SIG-M5 (cell line): Measurements from ENCODE around the gene LPCAT3.
A peak's percentile ranks its signal among the peaks of the same experiment; 100 is the strongest.

ENCODE experiments used
- DNase-seq: peaks from one replicate; lab custom pipeline; 2025; lab: John Stamatoyannopoulos, UW

Gene LPCAT3

GRCh38 chr12:6998715-6999451 lies 19.4 kb downstream of the LPCAT3 start:
- DNase-seq, result no peak

DNA sequence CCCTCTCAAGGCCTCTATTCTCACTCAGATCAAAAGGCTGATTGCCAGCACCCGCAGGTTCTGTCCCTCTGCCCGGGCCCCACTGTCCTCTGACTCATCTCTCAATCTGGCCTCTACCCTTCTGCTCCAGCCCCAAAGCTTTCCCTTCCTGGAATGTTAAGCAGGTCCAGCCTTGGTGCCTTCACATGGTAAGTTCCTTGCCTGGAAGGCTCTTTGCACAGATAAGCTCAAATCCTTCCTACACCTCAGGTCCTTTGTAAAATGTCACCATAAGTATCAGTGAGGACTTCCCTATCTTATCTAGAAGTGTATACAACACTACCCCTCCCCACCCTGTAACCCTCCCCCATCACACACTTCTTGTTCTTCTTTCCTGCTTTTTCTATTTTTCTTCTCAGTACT lies 22.2 kb downstream of the LPCAT3 start:
- no peak for DNase-seq

- no peak for DNase-seq
These were observed 30.2 kb downstream of the LPCAT3 start for GRCh38 chr12:6987956-6988553.

- DNase-seq, result no peak
These were observed 35.7 kb downstream of the LPCAT3 start for GRCh38 chr12:6982532-6982931.

- no peak for DNase-seq
These were observed 36.9 kb downstream of the LPCAT3 start for GRCh38 chr12:6981152-6982052.

DNA sequence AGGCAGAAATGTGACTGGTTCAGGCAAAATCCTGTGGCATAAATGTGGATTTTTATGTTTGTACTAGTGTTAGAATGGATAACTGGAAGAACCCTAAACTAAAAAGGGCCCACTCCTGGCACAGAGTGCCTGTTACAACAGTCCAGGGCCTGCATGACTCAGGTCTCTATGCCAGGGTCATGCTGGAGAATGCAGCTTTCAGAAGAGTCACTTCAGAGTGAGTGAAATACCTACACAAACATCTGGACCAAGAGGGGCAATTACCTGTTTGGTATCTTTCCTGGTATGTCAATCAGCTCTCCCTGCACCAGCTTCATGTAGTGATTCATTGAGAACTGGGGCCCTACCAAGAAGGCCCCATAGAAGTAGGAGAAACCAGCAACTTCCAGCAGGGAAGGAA lies 37.5 kb downstream of the LPCAT3 start:
- DNase-seq, result no peak

GRCh38 chr12:6980075-6980474 lies 38.2 kb downstream of the LPCAT3 start:
- no peak for DNase-seq

DNA sequence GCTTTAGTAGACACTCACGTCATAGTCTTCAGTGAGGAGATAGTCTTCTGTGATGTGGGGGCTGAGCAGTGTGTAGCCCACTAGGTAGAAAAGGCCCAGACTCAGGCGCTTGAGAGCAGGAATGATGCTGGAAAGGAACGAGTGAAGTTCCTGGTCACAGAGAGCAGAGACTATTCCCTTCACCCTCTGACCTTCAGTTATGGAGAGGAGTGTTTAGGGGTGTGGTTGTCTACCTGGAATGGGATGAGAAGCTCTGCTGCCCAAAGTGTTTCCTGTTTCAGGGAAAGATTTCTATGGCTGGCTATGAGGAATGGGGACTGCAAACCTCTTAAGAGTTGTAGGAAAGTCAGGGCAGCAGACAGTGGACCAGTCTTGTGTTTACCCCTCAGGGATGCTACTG lies 38.8 kb downstream of the LPCAT3 start:
- DNase-seq, result no peak

DNA sequence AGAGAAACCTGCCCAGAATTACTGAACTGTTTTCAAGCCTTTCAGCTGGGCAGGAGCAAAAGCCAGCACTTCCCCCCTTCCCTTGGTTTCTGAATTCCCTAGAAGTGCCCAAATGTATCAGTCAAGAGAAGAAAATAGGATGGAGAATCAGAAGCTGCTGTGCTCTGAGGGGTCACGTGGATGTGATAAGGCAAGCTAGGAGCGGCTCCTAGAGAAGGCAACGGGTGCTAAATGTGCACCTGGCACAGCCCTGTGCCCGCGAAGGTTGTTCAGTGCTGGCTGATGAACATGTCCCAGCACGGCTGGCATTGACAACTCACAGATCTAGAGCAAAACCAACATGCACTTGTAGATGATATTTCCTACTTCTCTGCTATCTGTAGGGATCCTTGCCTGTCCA lies 39.3 kb downstream of the LPCAT3 start:
- DNase-seq, result no peak

DNA sequence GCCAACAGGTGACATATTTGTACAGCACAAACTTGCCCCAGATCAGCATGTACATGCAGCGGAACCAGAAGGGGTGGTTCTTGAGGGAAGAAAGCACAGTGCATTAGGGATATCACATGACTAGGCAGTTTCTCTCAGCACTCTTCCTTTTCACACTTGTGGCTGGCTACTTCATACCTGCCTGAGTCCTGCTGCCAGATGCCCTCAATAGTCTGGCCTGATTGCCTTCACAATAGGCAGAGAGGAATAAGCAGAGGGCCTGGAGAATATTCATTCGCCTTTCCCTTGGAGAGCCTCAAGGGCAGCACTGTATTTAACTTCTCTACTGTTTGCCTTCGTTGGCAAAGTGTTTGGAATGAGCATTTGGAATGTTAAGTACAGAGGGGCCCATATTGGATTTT lies 39.7 kb downstream of the LPCAT3 start:
- no peak for DNase-seq

DNA sequence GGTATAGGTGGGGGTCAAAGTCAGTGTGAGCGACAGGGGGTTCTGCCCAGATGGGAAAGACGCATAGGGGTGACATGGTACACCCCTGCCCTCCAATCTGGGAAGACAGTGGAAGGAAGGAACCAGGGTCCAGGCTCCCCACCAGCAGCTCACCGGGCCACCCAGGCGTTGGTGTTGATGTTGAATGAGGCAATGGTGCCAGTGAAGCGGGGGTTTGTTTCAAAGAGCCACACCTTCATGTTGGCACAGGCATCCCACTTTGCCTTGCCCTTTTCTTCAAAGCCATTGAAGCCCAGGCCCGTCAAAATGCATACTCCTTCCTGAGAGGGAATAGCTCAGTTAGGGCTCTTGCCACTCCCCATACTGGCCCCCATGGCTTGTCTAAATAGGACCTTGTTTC lies 40.1 kb downstream of the LPCAT3 start:
- no peak for DNase-seq

- DNase-seq, result no peak
These were observed 40.6 kb downstream of the LPCAT3 start for GRCh38 chr12:6977653-6978052.

- DNase-seq, result no peak
These were observed 42.8 kb downstream of the LPCAT3 start for GRCh38 chr12:6975297-6976032.

- DNase-seq, result no peak
These were observed 44.1 kb downstream of the LPCAT3 start for GRCh38 chr12:6974180-6974579.

- no peak for DNase-seq
These were observed 48.2 kb downstream of the LPCAT3 start for GRCh38 chr12:6970096-6970527.

DNA sequence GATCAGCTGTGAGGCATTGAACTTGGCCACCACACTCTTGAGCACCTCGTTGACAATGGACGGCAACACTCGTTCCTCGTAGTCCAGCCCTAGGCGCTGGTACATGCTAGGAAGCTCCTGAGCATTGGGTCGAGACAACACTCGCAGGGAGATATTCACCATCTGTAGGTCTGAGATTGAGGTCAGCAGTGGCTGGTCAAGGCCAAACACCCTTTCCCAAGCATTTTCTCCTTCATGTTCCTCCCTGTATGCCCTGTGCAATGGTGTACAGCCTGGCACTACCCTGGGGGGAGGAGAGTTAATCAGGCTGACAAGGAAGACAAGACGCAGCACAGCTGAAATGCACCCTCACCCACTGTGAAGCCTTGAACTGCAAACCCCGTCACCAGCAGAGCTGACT lies 49.9 kb downstream of the LPCAT3 start:
- no peak for DNase-seq

GRCh38 chr12:6967651-6968100 lies 50.6 kb downstream of the LPCAT3 start:
- DNase-seq, result no peak

- DNase-seq, result no peak
These were observed 51.9 kb downstream of the LPCAT3 start for GRCh38 chr12:6966351-6966750.

GRCh38 chr12:6965714-6966113 lies 52.6 kb downstream of the LPCAT3 start:
- no peak for DNase-seq

- peak; percentile 13 for DNase-seq
These were observed 53.1 kb downstream of the LPCAT3 start for GRCh38 chr12:6965026-6965661.

DNA sequence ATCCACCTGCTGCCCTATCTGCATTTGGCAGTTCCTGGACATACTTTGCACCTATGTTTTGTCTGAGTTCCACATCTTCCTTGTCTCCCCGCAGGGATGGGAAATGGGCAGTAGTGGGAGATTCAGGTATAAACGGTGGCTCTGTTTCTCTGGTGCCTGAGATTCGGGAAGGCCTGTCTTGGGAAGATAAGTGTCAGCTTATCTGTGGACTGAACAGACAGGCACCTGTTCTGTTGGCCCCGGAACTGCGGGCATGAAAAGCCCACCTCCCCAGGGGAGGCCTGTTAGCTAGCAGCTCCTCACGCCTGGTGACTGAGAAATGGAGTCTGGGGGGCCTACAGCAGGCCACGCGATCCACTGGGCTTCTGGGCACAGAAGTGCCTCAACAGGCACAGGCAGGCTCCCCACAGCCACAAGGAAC lies 53.7 kb downstream of the LPCAT3 start:
- DNase-seq, result no peak
